Mesendoderm (in vitro differentiated cells): Measurements from ENCODE around the gene TTLL12.

ENCODE experiments used
- DNase-seq: peaks from one replicate; pipeline ENCODE4 v3.0.0; 2013
- H2AK5ac ChIP-seq: 2 replicates; pipeline ENCODE4 v1.6.1; 2013; ENCODE audit warnings: low read length, inconsistent platforms
- H2BK120ac ChIP-seq: 2 replicates; pipeline ENCODE4 v1.6.1; 2013; ENCODE audit warnings: low read depth, mild to moderate bottlenecking, low read length, moderate library complexity, mixed read lengths
- H2BK15ac ChIP-seq: replicated peaks from 2 replicates; pipeline ENCODE4 v1.6.1; 2013; ENCODE audit warnings: low read depth, mild to moderate bottlenecking, moderate library complexity
- H2BK5ac ChIP-seq: 2 replicates; pipeline ENCODE4 v1.6.1; 2013; ENCODE audit warnings: low read length, inconsistent platforms
- H3K18ac ChIP-seq: 2 replicates; pipeline ENCODE4 v1.6.1; 2013; ENCODE audit warnings: mild to moderate bottlenecking, low read length, mixed read lengths
- H3K23ac ChIP-seq: one replicate; pipeline ENCODE4 v1.6.1; 2013; ENCODE audit warnings: low read length
- H3K27ac ChIP-seq: 2 replicates; pipeline ENCODE4 v1.5.1; 2013; ENCODE audit warnings: low read depth, mild to moderate bottlenecking, inconsistent platforms, low read length, moderate library complexity
- H3K27me3 ChIP-seq: 2 replicates; pipeline ENCODE4 v1.6.1; 2013; ENCODE audit warnings: low read length, control low read depth, mild to moderate bottlenecking, inconsistent platforms; ENCODE audit not compliant: insufficient read depth, poor library complexity
- H3K36me3 ChIP-seq: 2 replicates; pipeline ENCODE4 v1.6.1; 2013; ENCODE audit warnings: low read length, inconsistent platforms; ENCODE audit not compliant: control insufficient read depth, insufficient read depth
- H3K4ac ChIP-seq: one replicate; pipeline ENCODE4 v1.6.1; 2013; ENCODE audit warnings: low read depth, mild to moderate bottlenecking, low read length, moderate library complexity
- H3K4me1 ChIP-seq: 2 replicates; pipeline ENCODE4 v1.6.1; 2013; ENCODE audit warnings: low read depth, low read length, inconsistent platforms; ENCODE audit not compliant: control insufficient read depth
- H3K4me2 ChIP-seq: 2 replicates; pipeline ENCODE4 v1.6.1; 2013; ENCODE audit warnings: low read length
- H3K4me3 ChIP-seq: 2 replicates; pipeline ENCODE4 v1.5.1; 2013; ENCODE audit warnings: mild to moderate bottlenecking, low read length
- H3K56ac ChIP-seq: one replicate; pipeline ENCODE4 v1.6.1; 2013; ENCODE audit warnings: low read length
- H3K79me1 ChIP-seq: 2 replicates; pipeline ENCODE4 v1.6.1; 2013; ENCODE audit warnings: low read length, inconsistent platforms
- H3K79me2 ChIP-seq: 2 replicates; pipeline ENCODE4 v1.6.1; 2013; ENCODE audit warnings: mild to moderate bottlenecking, low read length; ENCODE audit not compliant: control insufficient read depth, insufficient read depth
- H3K9ac ChIP-seq: 2 replicates; pipeline ENCODE4 v1.6.1; 2013; ENCODE audit warnings: low read length, inconsistent platforms
- H4K5ac ChIP-seq: one replicate; pipeline ENCODE4 v1.6.1; 2013; ENCODE audit warnings: low read length
- H4K8ac ChIP-seq: one replicate; pipeline ENCODE4 v1.6.1; 2013; ENCODE audit warnings: low read depth, mild to moderate bottlenecking, control low read depth, low read length, moderate library complexity
- WGBS: extraction: QIAGEN DNeasy Blood & Tissue Kit; methylation state at CpG from one replicate; pipeline ENCODE4 v1.1.7; 2013; ENCODE audit warnings: low lambda C conversion rate, missing lambda C conversion rate; ENCODE audit not compliant: insufficient coverage; ENCODE audit errors: extremely low coverage; 5-methylcytosine and 5-hydroxymethylcytosine counted together

Gene TTLL12

GRCh38 chr22:43231724-43232034 is 44.7 kb upstream of the TTLL12 start:
- Histone ChIP-seq H3K36me3 (no peaks in the 10 kb centered on the region), H3K23ac (no peak overlapping the region)

DNA sequence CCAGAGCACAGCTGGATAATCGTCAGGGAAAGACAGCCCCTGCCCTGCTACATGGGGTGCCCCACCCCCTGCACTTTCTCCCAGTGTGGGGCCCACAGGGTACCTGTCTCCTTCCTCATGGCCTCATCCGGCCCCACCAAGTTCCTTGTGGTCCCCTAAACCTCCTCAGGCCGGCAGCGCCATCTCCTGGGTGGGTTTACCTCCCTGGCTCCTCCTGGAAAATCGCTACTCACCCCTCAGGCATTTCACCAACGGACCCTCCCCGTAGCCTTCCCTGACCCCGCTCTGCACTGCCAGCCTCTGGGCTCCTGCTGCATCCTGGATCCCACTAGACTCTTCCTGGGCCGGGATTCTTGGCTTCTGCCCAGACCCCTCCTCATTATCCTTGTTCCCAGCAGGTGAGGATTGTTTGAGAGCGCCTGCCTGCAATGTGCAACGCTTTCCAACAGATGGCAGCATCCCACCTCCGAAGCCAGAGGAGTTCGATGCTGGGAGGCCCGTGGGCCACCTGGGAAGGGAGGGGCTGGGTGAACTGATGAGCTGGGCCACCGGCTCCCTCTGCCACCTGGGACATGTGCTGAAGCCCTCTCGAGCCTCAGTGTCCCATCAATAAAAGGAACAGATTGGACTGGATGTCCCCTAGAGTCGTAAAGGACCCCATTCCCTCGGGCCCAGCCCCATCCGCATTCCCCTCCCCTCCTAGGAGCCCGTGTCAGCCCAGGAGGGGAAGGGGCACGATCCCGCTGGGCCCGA is 44.2 kb upstream of the TTLL12 start:
- no peak overlapping the region for H2BK5ac ChIP-seq
- no peak overlapping the region for H2BK120ac ChIP-seq
- no peak overlapping the region for H3K27ac ChIP-seq
- peak; percentile 84 for DNase-seq
- H2BK15ac ChIP-seq = no peak overlapping the region
- WGBS = no CpG with 5 or more reads among the region's 23 CpGs
- H3K4me2 ChIP-seq = peak overlapping the region; percentile 69
- no peaks in the 10 kb centered on the region for H3K36me3 ChIP-seq
- no peak overlapping the region for H3K4ac ChIP-seq
- H3K79me1 ChIP-seq = no peaks in the 10 kb centered on the region
- peak overlapping the region; percentile 57 for H3K56ac ChIP-seq
- no peak overlapping the region for H3K23ac ChIP-seq
- no peaks in the 10 kb centered on the region for H3K79me2 ChIP-seq
- H3K27me3 ChIP-seq = no peaks in the 10 kb centered on the region
- no peak overlapping the region for H3K18ac ChIP-seq
- no peak overlapping the region for H2AK5ac ChIP-seq
- peak overlapping the region; percentile 22 for H3K9ac ChIP-seq
- H4K5ac ChIP-seq = no peak overlapping the region
- no peak overlapping the region for H3K4me3 ChIP-seq
- H3K4me1 ChIP-seq = peaks cover 4% of the 10 kb centered on the region
- no peak overlapping the region for H4K8ac ChIP-seq

More at GRCh38 chr22:43231724-43232034, 44.7 kb upstream of the TTLL12 start:
- Histone ChIP-seq H4K5ac (no peak overlapping the region), H3K27me3 (no peaks in the 10 kb centered on the region), H3K56ac (no peak overlapping the region), H2AK5ac (no peak overlapping the region), H2BK5ac (no peak overlapping the region), H3K79me1 (no peaks in the 10 kb centered on the region), H2BK120ac (no peak overlapping the region), H3K27ac (no peak overlapping the region), H3K4me2 (no peak overlapping the region), H3K4me3 (no peak overlapping the region), H3K79me2 (no peaks in the 10 kb centered on the region), H2BK15ac (no peak overlapping the region), H3K9ac (no peak overlapping the region), H4K8ac (no peak overlapping the region), H3K18ac (no peak overlapping the region), H3K4ac (no peak overlapping the region), H3K4me1 (peaks cover 3% of the 10 kb centered on the region)
- DNase-seq = no peak
- WGBS = no CpG with 5 or more reads among the region's 15 CpGs

- Histone ChIP-seq H2BK15ac (no peak overlapping the region), H3K79me1 (no peaks in the 10 kb centered on the region), H3K4me2 (no peak overlapping the region), H3K4me1 (peaks cover 4% of the 10 kb centered on the region), H4K8ac (no peak overlapping the region), H2BK120ac (no peak overlapping the region), H3K4ac (no peak overlapping the region), H3K56ac (no peak overlapping the region), H3K27ac (no peak overlapping the region), H3K36me3 (no peaks in the 10 kb centered on the region), H2AK5ac (no peak overlapping the region), H3K79me2 (no peaks in the 10 kb centered on the region), H3K18ac (no peak overlapping the region), H2BK5ac (no peak overlapping the region), H3K9ac (no peak overlapping the region), H4K5ac (no peak overlapping the region), H3K27me3 (no peaks in the 10 kb centered on the region), H3K23ac (no peak overlapping the region), H3K4me3 (no peak overlapping the region)
- no peak for DNase-seq
- no CpG with 5 or more reads among the region's 9 CpGs for whole genome bisulfite sequencing
Observed at GRCh38 chr22:43230571-43230970, 43.6 kb upstream of the TTLL12 start.

GRCh38 chr22:43228863-43229262 is 41.9 kb upstream of the TTLL12 start:
- no peak overlapping the region for H2BK120ac ChIP-seq
- H4K5ac ChIP-seq = no peak overlapping the region
- H2BK5ac ChIP-seq = no peak overlapping the region
- peaks cover 4% of the 10 kb centered on the region for H3K4me1 ChIP-seq
- no peak overlapping the region for H3K56ac ChIP-seq
- no peak overlapping the region for H3K27ac ChIP-seq
- H2BK15ac ChIP-seq = no peak overlapping the region
- DNase-seq = no peak
- no peak overlapping the region for H3K9ac ChIP-seq
- no peaks in the 10 kb centered on the region for H3K36me3 ChIP-seq
- no peak overlapping the region for H3K4me2 ChIP-seq
- no CpG with 5 or more reads among the region's 19 CpGs for WGBS
- no peak overlapping the region for H3K4me3 ChIP-seq
- H3K18ac ChIP-seq = no peak overlapping the region
- no peak overlapping the region for H3K23ac ChIP-seq
- no peak overlapping the region for H4K8ac ChIP-seq
- H3K79me1 ChIP-seq = no peaks in the 10 kb centered on the region
- H3K79me2 ChIP-seq = no peaks in the 10 kb centered on the region
- H2AK5ac ChIP-seq = no peak overlapping the region
- H3K4ac ChIP-seq = no peak overlapping the region
- H3K27me3 ChIP-seq = no peaks in the 10 kb centered on the region

DNA sequence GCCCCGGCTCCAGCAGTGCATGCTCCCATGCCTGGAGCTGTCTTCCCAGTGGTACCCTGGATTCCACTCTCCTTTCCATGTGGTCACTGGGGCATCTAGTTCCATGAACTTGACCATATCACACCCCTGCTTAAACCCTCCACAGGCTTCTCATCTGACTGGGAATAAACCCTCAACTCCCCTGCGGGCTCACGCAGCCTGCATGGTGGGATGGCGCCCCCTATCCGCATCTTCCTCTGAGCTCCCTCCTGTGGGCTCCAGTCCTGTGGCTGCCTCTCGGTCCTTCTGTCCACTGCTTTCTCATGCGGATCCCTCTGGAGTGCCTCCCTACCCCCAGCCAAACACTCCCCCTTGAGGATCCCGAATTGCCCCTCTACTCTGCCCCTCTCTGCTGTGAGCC is 41.4 kb upstream of the TTLL12 start:
- Histone ChIP-seq H3K79me2 (no peaks in the 10 kb centered on the region), H3K27me3 (no peaks in the 10 kb centered on the region), H3K4me1 (peaks cover 4% of the 10 kb centered on the region), H2BK15ac (no peak overlapping the region), H3K9ac (no peak overlapping the region), H3K4ac (no peak overlapping the region), H2BK120ac (no peak overlapping the region), H3K36me3 (no peaks in the 10 kb centered on the region), H3K27ac (no peak overlapping the region), H2BK5ac (no peak overlapping the region), H4K8ac (no peak overlapping the region), H3K56ac (no peak overlapping the region), H3K23ac (no peak overlapping the region), H3K4me3 (no peak overlapping the region), H3K18ac (no peak overlapping the region), H2AK5ac (no peak overlapping the region), H4K5ac (no peak overlapping the region), H3K4me2 (no peak overlapping the region), H3K79me1 (no peaks in the 10 kb centered on the region)
- DNase-seq = peak; percentile 74
- no CpG with 5 or more reads among the region's 8 CpGs for WGBS

- Histone ChIP-seq H3K23ac (no peak overlapping the region), H3K27ac (no peak overlapping the region), H3K4me3 (no peak overlapping the region), H3K79me1 (no peaks in the 10 kb centered on the region), H2AK5ac (no peak overlapping the region), H3K4ac (no peak overlapping the region), H3K18ac (no peak overlapping the region), H3K27me3 (no peaks in the 10 kb centered on the region), H3K36me3 (no peaks in the 10 kb centered on the region), H3K9ac (no peak overlapping the region), H2BK5ac (no peak overlapping the region), H2BK15ac (no peak overlapping the region), H3K4me2 (no peak overlapping the region), H3K56ac (peak overlapping the region; percentile 50), H4K8ac (no peak overlapping the region), H3K4me1 (peaks cover 4% of the 10 kb centered on the region), H2BK120ac (no peak overlapping the region), H3K79me2 (no peaks in the 10 kb centered on the region), H4K5ac (no peak overlapping the region)
- no peak for DNase-seq
- WGBS = no CpG with 5 or more reads among the region's 17 CpGs
Observed at GRCh38 chr22:43227239-43227630, 40.3 kb upstream of the TTLL12 start.
